Stomach (tissue), 9 donors: ENCODE results near the gene ARRDC4. TPM values are rescaled to one million over a fixed set of nuclear protein-coding genes. Genes with fewer than 3 reads are reported as not detected.

Experiments used
- DNase-seq, 2 donors: peaks; one replicate each; pipeline versions ENCODE4 v3.0.0 to v3.0.0-alpha.2; 2013 to 2019
- H3K27ac ChIP-seq, 5 donors: fragments of 200-600 bp in 4 of 5; sonication (generic) in 4 of 5; one replicate each; pipeline ENCODE4 v1.5.1; 2013 to 2019; ENCODE audit warnings: mild to moderate bottlenecking in 1 of 5, moderate library complexity in 1 of 5
- H3K27me3 ChIP-seq, 3 donors: fragments of 200-600 bp; sonication (generic); one replicate each; pipeline ENCODE4 v1.5.1; 2017 to 2019; ENCODE audit warnings: mixed run types in 1 of 3
- H3K36me3 ChIP-seq, 4 donors: fragments of 200-600 bp; sonication (generic); 1 replicate in 3 of 4; 2 replicates in 1 of 4; pipeline ENCODE4 v1.5.1; 2016 to 2019
- H3K4me1 ChIP-seq, 4 donors: fragments of 200-600 bp; sonication (generic); one replicate each; pipeline ENCODE4 v1.5.1; 2016 to 2019
- H3K4me3 ChIP-seq, 4 donors: fragments of 200-600 bp; sonication (generic) in 3 of 4; one replicate each; pipeline ENCODE4 v1.5.1; 2016 to 2019; ENCODE audit warnings: mild to moderate bottlenecking in 1 of 4
- H3K9me3 ChIP-seq, 4 donors: fragments of 200-600 bp; sonication (generic); one replicate each; pipeline ENCODE4 v1.5.1; 2016 to 2019
- EP300 ChIP-seq: sonication (generic); formaldehyde crosslinking; IDR thresholded peaks from one replicate; pipeline ENCODE4 v1.6.1; 2017; ENCODE audit warnings: antibody characterized with exemption
- POLR2A ChIP-seq, 4 donors: fragments of 450-650 bp; IDR thresholded peaks; one replicate each; pipeline ENCODE4 v1.6.1; 2016; ENCODE audit warnings: antibody characterized with exemption in 4 of 4, control low read depth in 2 of 4, mild to moderate bottlenecking in 1 of 4, moderate library complexity in 1 of 4
- POLR2AphosphoS5 ChIP-seq, 3 donors: sonication (generic); formaldehyde crosslinking; IDR thresholded peaks; one replicate each; pipeline ENCODE4 v1.6.1; 2016; ENCODE audit warnings: antibody characterized with exemption in 3 of 3
- WGBS, 5 donors: extraction: QIAGEN DNeasy Blood & Tissue Kit in 3 of 5; methylation state at CpG; one replicate each; pipeline versions ENCODE4 v1.1.5 to v1.1.7; 2013 to 2018; 5-methylcytosine and 5-hydroxymethylcytosine counted together
- intact Hi-C: fragments of 100-400 bp; cut with DNase I; formaldehyde crosslinking; loops from one replicate; pipeline ENCODE4 v1.15.1; 2023; ENCODE audit warnings: low total_unique reads
- polyA plus RNA-seq, 3 donors: library from polyadenylated mRNA; stranded (reverse); fragments of 200-250 nt; gene quantifications; one replicate each; pipeline ENCODE4 v1.2.3, GENCODE V29; 2013
- total RNA-seq, 5 donors: library from RNA; depleted of rRNA; stranded (reverse); fragments of >200 nt; gene quantifications; one replicate each; pipeline versions ENCODE4 v1.1.0 to v1.2.3, GENCODE V29; 2014 to 2016
- TF ChIP-seq, protein P1 (sequence below), 7 experiments: fragments of 450-650 bp in 4 of 7; fragments of 200-600 bp in 3 of 7; sonication (generic) in 3 of 7; IDR thresholded peaks; one replicate each; pipeline ENCODE4 v1.5.1; 2016 to 2019; ENCODE audit warnings: antibody characterized with exemption in 7 of 7, control low read depth in 2 of 7, mild to moderate bottlenecking in 1 of 7
- donor health status: healthy with polysubstance abuse.
- donor health status: Bipolar disorder and iron deficiency.
- donor health status: healthy.

ARRDC4 gene
- total and polyA plus RNA-seq, 8 donors: 13.2 to 110 (median 49.2) TPM

DNA sequence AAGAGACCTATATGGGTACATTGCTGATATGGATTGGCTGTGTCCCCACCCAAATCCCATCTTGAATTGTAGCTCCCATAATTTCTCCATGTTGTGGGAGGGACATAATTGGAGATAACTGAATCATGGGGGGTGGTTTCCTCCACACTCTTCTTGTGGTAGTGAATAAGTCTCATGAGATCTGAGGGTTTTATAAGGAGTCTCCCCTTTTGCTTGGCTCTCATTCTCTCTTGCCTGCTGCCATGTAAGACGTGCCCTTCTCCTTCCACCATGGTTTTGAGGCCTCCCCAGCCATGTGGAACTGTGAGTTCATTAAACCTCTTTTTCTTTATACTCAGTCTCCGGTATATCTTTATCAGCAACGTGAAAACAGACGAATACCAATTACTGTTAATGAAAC, 5.0 kb upstream of the ARRDC4 start:
- Histone ChIP-seq H3K4me3 (no peak overlapping the region), H3K27me3 (no peaks in the 10 kb centered on the region), H3K4me1 (peaks cover 0 to 6% (median 3%) of the 10 kb centered on the region in 4 donors), H3K36me3 (no peaks in the 10 kb centered on the region), H3K9me3 (no peaks in the 10 kb centered on the region), H3K27ac (no peak overlapping the region)
- TF ChIP-seq, protein P1, sequence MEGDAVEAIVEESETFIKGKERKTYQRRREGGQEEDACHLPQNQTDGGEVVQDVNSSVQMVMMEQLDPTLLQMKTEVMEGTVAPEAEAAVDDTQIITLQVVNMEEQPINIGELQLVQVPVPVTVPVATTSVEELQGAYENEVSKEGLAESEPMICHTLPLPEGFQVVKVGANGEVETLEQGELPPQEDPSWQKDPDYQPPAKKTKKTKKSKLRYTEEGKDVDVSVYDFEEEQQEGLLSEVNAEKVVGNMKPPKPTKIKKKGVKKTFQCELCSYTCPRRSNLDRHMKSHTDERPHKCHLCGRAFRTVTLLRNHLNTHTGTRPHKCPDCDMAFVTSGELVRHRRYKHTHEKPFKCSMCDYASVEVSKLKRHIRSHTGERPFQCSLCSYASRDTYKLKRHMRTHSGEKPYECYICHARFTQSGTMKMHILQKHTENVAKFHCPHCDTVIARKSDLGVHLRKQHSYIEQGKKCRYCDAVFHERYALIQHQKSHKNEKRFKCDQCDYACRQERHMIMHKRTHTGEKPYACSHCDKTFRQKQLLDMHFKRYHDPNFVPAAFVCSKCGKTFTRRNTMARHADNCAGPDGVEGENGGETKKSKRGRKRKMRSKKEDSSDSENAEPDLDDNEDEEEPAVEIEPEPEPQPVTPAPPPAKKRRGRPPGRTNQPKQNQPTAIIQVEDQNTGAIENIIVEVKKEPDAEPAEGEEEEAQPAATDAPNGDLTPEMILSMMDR (IDR thresholded peaks at IDR 0.05): no peak
- TF ChIP-seq EP300: no peak
- no peak for TF ChIP-seq POLR2AphosphoS5 (IDR thresholded peaks at IDR 0.05)
- TF ChIP-seq POLR2A (IDR thresholded peaks at IDR 0.05): no peak
- intact Hi-C loops: no loop called here
- DNase-seq: no peak
- 84 to 91% (median 90%) methylated on average over 4 of the region's 4 CpGs for WGBS, 5 donors

GRCh38 chr15:97959724-97960363, 659 bp upstream of the ARRDC4 start:
- H3K27me3 ChIP-seq: no peaks in the 10 kb centered on the region
- H3K9me3 ChIP-seq: no peaks in the 10 kb centered on the region
- H3K4me3 ChIP-seq: peak overlapping the region; percentile 42 to 96 (median 87)
- peaks cover 11 to 41% (median 25%) of the 10 kb centered on the region in 4 donors for H3K4me1 ChIP-seq
- H3K36me3 ChIP-seq: no peaks in the 10 kb centered on the region
- intact Hi-C loops: no loop called here
- TF ChIP-seq, protein P1 (IDR thresholded peaks at IDR 0.05): no peak
- no peak for TF ChIP-seq EP300
- TF ChIP-seq POLR2A (IDR thresholded peaks at IDR 0.05): no peak
- no peak for TF ChIP-seq POLR2AphosphoS5 (IDR thresholded peaks at IDR 0.05)
- peak overlapping the region; percentile 49 to 90 (median 71) for H3K27ac ChIP-seq
- WGBS, 5 donors: 3 to 6% (median 4%) methylated on average over 19 of the region's 19 CpGs
- no peak for DNase-seq

DNA sequence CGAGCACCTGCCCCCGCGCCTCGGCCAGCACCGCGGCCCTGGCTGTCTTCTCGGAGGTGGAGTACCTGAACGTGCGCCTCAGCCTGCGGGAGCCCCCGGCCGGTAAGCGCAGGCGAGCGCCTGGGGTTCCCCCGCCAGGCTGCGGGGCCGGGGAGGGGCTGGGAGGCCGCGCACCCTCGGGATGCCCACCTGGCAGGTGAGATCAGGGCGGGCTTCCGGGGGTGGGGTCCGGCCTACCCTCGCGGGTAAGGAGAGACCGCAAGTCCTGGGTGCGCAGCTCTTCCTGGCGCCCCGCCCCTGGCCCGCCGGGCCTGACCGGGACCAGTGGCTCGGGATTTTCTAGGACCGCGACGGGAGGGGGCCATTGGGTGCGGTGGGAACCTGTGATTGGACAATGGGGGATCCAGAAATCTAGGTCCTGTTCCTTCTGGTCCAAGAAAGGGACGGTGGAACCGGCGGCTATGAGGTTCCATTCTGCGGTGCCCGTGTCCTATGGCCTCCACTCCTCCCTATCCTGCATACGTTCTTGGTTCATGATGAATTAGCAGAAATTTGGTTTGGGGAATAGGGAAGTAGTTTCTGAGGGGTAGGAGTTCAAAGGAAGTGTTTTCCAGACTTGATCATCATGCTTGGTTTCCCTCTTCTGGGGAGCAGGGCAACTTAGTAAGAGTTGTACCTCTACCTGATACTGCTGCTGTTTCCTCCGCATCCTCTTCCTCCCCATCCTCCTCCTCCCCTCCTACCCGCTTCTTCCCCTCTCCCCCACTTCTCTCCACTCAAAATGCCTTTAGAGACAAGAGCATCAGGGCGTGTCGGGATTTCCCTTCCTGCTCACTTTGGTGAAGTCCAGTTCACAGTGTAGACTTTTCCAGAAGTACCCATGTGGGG, 808 bp downstream of the ARRDC4 start:
- WGBS, 5 donors: 3 to 5% (median 4%) methylated on average over 34 to 48 of the region's 48 CpGs
- H3K36me3 ChIP-seq: peaks cover 0 to 7% (median 6%) of the 10 kb centered on the region in 4 donors
- peak overlapping the region; percentile 90 to 96 (median 95) for H3K27ac ChIP-seq
- no peaks in the 10 kb centered on the region for H3K27me3 ChIP-seq
- intact Hi-C loops: no loop called here
- TF ChIP-seq EP300: no peak
- no peak for TF ChIP-seq POLR2A (IDR thresholded peaks at IDR 0.05)
- TF ChIP-seq, protein P1 (IDR thresholded peaks at IDR 0.05): no peak
- TF ChIP-seq POLR2AphosphoS5 (IDR thresholded peaks at IDR 0.05): no peak
- no peaks in the 10 kb centered on the region for H3K9me3 ChIP-seq
- H3K4me3 ChIP-seq: peak overlapping the region; percentile 85 to 96 (median 92)
- peaks cover 15 to 55% (median 35%) of the 10 kb centered on the region in 4 donors for H3K4me1 ChIP-seq
- DNase-seq: peak; percentile 53 to 76

DNA sequence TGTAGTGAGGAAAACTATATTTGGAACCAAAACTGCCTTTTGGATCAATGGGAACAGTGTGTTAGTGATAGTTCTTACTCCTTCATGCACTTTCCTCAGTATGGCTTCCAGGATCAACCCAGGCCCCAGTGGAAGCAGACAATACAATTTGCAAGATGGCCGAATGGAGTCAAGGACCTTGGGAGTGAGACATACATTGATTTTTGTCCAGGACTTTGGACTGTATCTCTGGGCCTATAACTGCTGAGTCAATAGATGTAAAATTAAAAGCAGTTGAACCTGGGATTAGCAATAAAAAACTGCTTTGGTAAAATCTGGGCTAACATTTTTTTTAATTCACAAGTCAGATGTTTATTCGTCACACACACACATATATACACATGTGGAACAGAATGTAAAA, 1.8 kb downstream of the ARRDC4 start:
- Histone ChIP-seq H3K4me1 (peaks cover 18 to 65% (median 43%) of the 10 kb centered on the region in 4 donors), H3K27ac (peak overlapping the region in 2 of 5 donors; percentile 95 to 96), H3K9me3 (no peaks in the 10 kb centered on the region), H3K27me3 (no peaks in the 10 kb centered on the region), H3K4me3 (peak overlapping the region; percentile 85 to 96 (median 92)), H3K36me3 (peaks cover 0 to 16% (median 11%) of the 10 kb centered on the region in 4 donors)
- whole genome bisulfite sequencing, 5 donors: 71 to 86% (median 83%) methylated on average over 2 of the region's 2 CpGs
- TF ChIP-seq POLR2A (IDR thresholded peaks at IDR 0.05) (no peak), EP300 (no peak), POLR2AphosphoS5 (IDR thresholded peaks at IDR 0.05) (no peak)
- TF ChIP-seq, protein P1 (IDR thresholded peaks at IDR 0.05): no peak
- intact Hi-C loops: no loop called here
- DNase-seq: peak in 1 of 2 donors; percentile 40
